Stimulated activated CD8-positive, alpha-beta memory T cell treated with anti-CD3 and anti-CD28 coated beads, Interleukin-12 subunit alpha, Interleukin-12 subunit beta, amount 100 ng/mL, for 4 hours (primary cell): Measurements from ENCODE around the gene PRPF40A.

ENCODE experiments used
- DNase-seq: peaks from one replicate; pipeline ENCODE4 v3.0.0-alpha.2; 2020; ENCODE audit warnings: low read depth

PRPF40A gene

DNA sequence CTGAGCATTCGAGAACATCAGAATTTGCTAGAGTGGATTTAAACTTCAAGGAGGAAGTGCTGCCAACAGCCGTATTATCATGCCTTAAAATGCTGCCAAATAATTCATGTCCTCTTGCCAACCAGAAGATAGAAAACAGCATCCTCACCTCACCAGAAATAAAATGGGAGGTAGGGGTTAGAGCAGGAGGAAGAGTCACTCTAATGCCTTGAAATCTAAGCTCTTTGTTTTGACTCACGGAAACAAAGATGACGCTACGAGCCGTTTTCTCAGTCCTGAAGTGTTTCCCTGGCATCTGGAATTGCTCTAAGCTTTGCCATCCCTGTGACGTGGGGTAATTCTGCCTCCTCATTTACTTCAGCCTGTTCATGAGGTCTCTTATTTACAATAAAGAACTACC lies 97.1 kb downstream of the PRPF40A start:
- DNase-seq = no peak

DNA sequence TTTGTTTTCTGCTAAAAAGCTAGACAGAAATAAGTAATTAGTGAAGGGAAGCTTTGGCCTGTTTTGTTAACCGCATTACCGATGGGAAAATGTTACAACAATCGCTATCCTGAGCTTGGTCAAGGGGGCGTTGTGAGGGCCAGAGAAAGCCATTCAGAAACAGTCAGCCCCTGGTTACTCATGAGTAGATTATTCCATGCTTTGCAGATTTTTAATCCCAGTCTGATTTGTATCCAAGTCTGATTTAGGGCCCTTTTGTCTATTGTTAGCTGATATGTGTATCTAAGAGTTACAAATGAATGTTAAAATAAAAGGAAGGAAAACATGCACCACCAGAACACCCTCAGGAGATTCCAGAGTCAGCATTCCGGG lies 99.1 kb downstream of the PRPF40A start:
- DNase-seq = no peak

- no peak for DNase-seq
These were observed 99.6 kb downstream of the PRPF40A start for GRCh38 chr2:152617456-152618192.

DNA sequence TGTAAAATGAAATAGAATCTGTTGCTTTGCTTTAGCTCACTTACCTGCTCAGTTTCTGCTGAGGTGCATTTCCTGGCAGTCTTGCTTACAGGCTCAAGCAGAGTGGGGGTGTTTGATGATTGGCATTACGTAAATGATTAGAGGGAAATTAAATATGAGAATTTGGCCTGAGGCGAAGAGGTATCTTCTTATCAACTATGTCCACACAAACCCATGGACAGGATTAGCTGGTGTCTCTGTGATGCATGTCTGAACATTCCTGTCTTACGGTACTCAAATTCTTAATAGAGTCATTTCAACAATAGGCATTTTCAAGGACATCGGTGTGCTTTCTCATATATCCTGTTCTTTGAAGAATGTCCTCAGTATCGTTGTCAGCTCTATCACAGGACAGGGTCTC lies 102.1 kb downstream of the PRPF40A start:
- no peak for DNase-seq

DNA sequence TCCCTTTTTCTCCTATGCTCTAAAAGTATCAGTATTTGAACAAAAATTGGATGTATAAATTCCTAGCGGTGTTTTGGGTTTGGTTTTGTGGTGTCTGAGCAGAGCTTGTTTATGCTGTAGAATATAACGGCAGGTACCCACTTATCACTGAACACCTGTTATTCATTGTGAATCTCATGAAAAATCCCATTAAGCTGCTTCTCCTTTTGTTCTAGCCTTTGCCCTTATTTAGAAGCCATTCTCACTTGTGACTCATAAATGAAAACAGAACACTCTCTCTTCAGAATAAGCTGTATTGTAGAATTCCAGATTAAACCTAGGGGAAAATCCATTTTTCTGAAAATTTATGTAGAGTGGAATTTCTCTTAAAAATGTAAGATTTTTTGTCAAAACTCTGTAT lies 104.0 kb downstream of the PRPF40A start:
- no peak for DNase-seq

GRCh38 chr2:152611458-152612231 lies 105.6 kb downstream of the PRPF40A start:
- no peak for DNase-seq

GRCh38 chr2:152609699-152610098 lies 107.6 kb downstream of the PRPF40A start:
- no peak for DNase-seq

- no peak for DNase-seq
These were observed 108.1 kb downstream of the PRPF40A start for GRCh38 chr2:152609154-152609553.

GRCh38 chr2:152607793-152608300 lies 109.4 kb downstream of the PRPF40A start:
- DNase-seq = no peak

GRCh38 chr2:152606941-152607340 lies 110.3 kb downstream of the PRPF40A start:
- no peak for DNase-seq

DNA sequence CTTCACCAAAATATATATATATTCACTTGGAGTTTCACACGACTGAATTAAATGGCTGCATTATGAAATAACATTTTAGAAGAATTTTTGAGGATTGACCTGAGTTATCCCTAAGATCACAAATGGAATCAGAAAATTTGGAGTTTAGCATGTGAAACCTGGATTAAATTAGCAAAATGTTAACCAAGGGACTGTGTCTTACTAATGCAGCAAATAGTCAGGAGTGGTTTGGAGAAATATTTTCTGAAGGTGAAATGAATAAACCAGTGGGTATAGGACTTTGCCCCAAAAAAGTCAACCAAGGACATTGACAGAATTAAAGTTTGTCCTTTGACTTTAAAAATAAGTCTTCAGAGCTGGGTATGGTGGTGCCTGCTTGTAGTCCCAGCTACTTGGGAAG lies 111.2 kb downstream of the PRPF40A start:
- DNase-seq = no peak

- DNase-seq = no peak
These were observed 114.1 kb downstream of the PRPF40A start for GRCh38 chr2:152603166-152603565.

DNA sequence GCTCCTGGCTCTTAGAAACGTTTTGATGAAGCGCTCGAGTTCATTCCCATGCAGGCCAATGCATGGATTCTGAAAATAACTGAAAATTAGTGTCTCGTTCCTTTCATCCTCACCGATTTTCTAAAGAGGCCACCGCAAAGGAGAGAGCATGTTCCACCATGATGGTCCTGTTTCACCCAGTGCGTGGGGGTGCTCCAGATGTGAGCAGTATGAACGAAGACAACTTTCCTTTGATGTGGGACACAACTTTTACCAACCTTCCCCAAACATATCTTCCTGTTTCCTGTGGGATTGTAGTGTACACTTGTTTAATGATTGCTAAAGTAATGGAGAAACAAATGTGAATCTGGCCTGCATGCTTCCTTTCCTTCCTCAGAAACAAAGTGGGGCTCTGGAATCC lies 114.5 kb downstream of the PRPF40A start:
- no peak for DNase-seq
